ENCODE measurements around the gene HSD17B3. TPM values are rescaled to one million over a fixed set of nuclear protein-coding genes. Genes with fewer than 3 reads are reported as not detected.
A peak's percentile ranks its signal among the peaks of the same experiment; 100 is the strongest.

The HSD17B3 gene
- not detected for total RNA-seq

DNA sequence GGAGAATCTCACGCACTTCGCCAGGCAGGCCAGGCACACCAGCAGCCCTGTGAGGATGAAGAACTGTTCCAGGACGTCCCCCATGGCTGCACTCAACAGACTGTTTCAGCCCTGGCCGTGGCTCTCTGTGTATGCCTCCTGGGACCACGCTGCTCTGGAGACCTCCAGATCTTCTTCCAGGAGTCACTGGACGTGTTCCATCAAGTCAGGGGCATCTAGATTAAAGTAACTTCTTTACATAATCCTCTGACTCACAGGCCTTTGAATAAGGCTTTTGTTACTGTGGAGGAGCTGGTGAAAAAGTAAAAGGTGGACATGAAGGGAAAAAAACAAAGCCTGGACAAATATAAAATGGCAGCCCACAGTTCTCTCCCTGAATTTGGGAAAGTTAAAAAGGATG lies at the start of gene HSD17B3:
Gene HSD17B3, minus strand, starts transcription at position 156 of the 400 bp plus-strand sequence. Its CDS starts 72 bp downstream, at position 84.
- H3K27ac ChIP-seq = no peak within 1 kb of the TSS
- H3K36me3 ChIP-seq = no peaks in the 10 kb centered on the region
- intact Hi-C loops (cut with DNase I) = no loop called here
- H3K4me1 ChIP-seq = no peaks in the 10 kb centered on the region
- no peaks in the 10 kb centered on the region for H3K27me3 ChIP-seq
- no peak within 1 kb of the TSS for H3K4me3 ChIP-seq
- no peak for DNase-seq (ENCODE audit: extremely low spot score in 2 of 2)
- TF ChIP-seq POLR2AphosphoS5 (IDR thresholded peaks at IDR 0.05; ENCODE audit: insufficient read depth in 1 of 2, low read depth in 1 of 2) (no peak), POLR2A (IDR thresholded peaks at IDR 0.05) (no peak)
- TF ChIP-seq, protein P1, sequence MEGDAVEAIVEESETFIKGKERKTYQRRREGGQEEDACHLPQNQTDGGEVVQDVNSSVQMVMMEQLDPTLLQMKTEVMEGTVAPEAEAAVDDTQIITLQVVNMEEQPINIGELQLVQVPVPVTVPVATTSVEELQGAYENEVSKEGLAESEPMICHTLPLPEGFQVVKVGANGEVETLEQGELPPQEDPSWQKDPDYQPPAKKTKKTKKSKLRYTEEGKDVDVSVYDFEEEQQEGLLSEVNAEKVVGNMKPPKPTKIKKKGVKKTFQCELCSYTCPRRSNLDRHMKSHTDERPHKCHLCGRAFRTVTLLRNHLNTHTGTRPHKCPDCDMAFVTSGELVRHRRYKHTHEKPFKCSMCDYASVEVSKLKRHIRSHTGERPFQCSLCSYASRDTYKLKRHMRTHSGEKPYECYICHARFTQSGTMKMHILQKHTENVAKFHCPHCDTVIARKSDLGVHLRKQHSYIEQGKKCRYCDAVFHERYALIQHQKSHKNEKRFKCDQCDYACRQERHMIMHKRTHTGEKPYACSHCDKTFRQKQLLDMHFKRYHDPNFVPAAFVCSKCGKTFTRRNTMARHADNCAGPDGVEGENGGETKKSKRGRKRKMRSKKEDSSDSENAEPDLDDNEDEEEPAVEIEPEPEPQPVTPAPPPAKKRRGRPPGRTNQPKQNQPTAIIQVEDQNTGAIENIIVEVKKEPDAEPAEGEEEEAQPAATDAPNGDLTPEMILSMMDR (IDR thresholded peaks at IDR 0.05) = no peak
- no peaks in the 10 kb centered on the region for H3K9me3 ChIP-seq

DNA sequence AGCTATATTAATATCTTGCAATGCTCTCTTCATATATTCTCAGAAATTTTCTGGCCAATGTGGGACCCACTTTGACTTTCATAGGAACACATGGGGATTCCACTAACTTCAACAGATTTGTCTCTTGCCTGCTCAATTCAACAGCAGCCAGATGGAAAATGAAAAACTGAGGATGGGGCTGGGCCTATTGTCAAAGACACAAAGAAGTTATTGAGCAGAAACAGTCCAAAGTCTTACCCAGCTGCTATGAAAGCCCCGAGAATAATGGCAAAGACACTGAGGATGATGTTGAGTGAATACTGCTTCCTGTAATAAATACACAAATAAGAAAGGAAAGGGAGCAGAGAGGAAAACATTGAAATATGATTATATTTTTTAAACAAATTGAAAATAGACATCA lies 48.9 kb upstream of the HSD17B3 start:
- Histone ChIP-seq H3K27ac (no peak overlapping the region), H3K36me3 (peaks cover 0 to 24% of the 10 kb centered on the region in 2 donors), H3K4me1 (no peaks in the 10 kb centered on the region), H3K27me3 (no peaks in the 10 kb centered on the region), H3K9me3 (no peaks in the 10 kb centered on the region), H3K4me3 (no peak overlapping the region)
- intact Hi-C loops (cut with DNase I) = no loop called here
- TF ChIP-seq, protein P1 (IDR thresholded peaks at IDR 0.05) = no peak
- TF ChIP-seq POLR2AphosphoS5 (IDR thresholded peaks at IDR 0.05; ENCODE audit: insufficient read depth in 1 of 2, low read depth in 1 of 2) = no peak
- no peak for TF ChIP-seq POLR2A (IDR thresholded peaks at IDR 0.05)
- no peak for DNase-seq (ENCODE audit: extremely low spot score in 2 of 2)

DNA sequence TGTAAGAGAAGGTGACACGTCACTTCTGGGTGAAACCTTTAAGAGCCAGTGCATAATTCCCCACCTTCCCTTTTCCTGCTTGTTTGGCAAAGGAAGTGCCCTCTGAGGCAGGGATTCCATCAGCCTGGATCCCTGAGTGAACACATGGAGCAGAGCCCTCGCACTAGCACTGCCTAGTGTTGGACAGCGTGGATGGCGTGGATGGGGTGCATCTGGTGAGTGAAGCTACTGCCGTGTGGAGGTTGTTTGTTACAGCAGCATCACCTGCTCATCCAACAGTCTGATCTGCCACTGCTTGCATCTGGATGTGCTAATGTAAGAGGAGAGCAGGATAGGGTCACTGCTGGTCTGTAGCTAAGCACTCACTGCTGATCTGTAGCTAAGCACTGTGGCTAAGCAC lies 46.3 kb upstream of the HSD17B3 start:
- Histone ChIP-seq H3K27ac (no peak overlapping the region), H3K4me1 (peaks cover 10% of the 10 kb centered on the region), H3K9me3 (no peaks in the 10 kb centered on the region), H3K36me3 (peaks cover 0 to 18% of the 10 kb centered on the region in 2 donors), H3K27me3 (no peaks in the 10 kb centered on the region), H3K4me3 (no peak overlapping the region)
- DNase-seq (ENCODE audit: extremely low spot score in 2 of 2) = no peak
- intact Hi-C loops (cut with DNase I) = no loop called here
- TF ChIP-seq, protein P1 (IDR thresholded peaks at IDR 0.05) = no peak
- TF ChIP-seq POLR2AphosphoS5 (IDR thresholded peaks at IDR 0.05; ENCODE audit: insufficient read depth in 1 of 2, low read depth in 1 of 2) (no peak), POLR2A (IDR thresholded peaks at IDR 0.05) (no peak)

DNA sequence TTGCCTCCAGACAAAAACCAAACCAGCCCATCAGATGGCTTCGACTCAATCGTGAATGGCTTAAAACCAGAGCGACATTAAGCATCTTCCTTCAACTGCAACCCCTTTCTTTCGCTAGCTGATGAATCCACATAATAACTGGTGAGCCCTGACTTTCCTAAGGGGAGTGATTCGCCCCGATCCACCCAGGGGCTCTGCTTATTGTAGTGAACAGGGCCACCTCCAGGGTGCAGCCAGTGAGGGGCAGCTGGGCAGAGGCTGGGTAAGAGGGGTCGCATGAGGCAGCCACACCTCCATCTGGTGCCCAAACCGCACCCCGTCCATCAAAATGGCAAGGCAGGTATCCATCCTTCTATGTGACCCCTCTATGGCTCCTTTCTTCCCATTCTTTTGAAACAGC lies 43.6 kb upstream of the HSD17B3 start:
- no peak for DNase-seq (ENCODE audit: extremely low spot score in 2 of 2)
- Histone ChIP-seq H3K4me1 (peaks cover 16% of the 10 kb centered on the region), H3K9me3 (no peaks in the 10 kb centered on the region), H3K4me3 (no peak overlapping the region), H3K27me3 (no peaks in the 10 kb centered on the region), H3K27ac (peak overlapping the region; percentile 62), H3K36me3 (peaks cover 0 to 12% of the 10 kb centered on the region in 2 donors)
- TF ChIP-seq POLR2AphosphoS5 (IDR thresholded peaks at IDR 0.05; ENCODE audit: insufficient read depth in 1 of 2, low read depth in 1 of 2) = no peak
- no peak for TF ChIP-seq POLR2A (IDR thresholded peaks at IDR 0.05)
- TF ChIP-seq, protein P1 (IDR thresholded peaks at IDR 0.05) = no peak
- intact Hi-C loops (cut with DNase I) = no loop called here

DNA sequence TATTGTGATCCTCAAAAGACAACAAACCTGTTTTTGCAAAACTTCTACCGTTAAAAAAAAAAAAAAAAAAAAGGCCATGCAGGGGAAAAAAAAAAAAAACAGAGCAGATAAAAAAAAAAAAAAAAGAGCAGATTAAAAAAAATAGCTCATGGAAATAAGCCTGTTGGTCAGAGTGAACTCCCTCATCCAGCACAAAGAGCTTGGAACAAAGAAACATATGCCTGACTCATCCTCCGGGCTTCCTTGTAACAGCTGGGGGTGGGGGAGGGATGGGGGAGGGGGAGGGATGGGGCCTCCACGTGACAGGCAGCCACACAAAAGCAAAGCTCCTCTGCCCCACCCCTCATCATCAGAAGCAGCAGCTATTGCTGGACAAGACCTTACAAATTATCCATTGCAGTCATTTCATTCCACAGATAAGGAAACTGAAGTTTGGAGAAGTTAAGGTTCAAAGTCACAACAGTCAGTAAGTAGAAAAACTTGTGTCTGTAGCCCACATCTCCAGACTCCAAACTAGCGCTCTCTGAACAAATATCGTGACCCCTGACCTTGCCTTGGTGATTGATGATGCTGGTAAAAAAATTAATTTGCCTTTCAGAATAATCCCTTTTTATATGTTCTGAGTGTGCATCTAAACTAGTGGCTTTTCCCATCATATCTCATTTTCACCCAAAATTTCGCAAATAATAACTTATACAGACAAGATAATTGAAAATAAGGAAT lies 42.6 kb upstream of the HSD17B3 start:
- no peak overlapping the region for H3K4me3 ChIP-seq
- H3K4me1 ChIP-seq = peaks cover 23% of the 10 kb centered on the region
- H3K27ac ChIP-seq = peak overlapping the region; percentile 62
- H3K9me3 ChIP-seq = no peaks in the 10 kb centered on the region
- no peak for TF ChIP-seq POLR2A (IDR thresholded peaks at IDR 0.05)
- TF ChIP-seq POLR2AphosphoS5 (IDR thresholded peaks at IDR 0.05; ENCODE audit: insufficient read depth in 1 of 2, low read depth in 1 of 2) = no peak
- TF ChIP-seq, protein P1 (IDR thresholded peaks at IDR 0.05) = no peak
- peaks cover 0 to 10% of the 10 kb centered on the region in 2 donors for H3K36me3 ChIP-seq
- no peaks in the 10 kb centered on the region for H3K27me3 ChIP-seq
- intact Hi-C loops (cut with DNase I) = no loop called here
- DNase-seq (ENCODE audit: extremely low spot score in 2 of 2) = peak in 1 of 2 donors; percentile 98

Data from vagina (tissue), 2 donors.